ENCODE results near the gene ENPP7. TPM values are rescaled to one million over a fixed set of nuclear protein-coding genes. Genes with fewer than 3 reads are reported as not detected.

Gene ENPP7
- total and polyA plus RNA-seq, 8 donors = 5.0 TPM; not detected in 7

GRCh38 chr17:79700592-79700991 lies 30.2 kb upstream of the ENPP7 start:
- H3K36me3 ChIP-seq = no peaks in the 10 kb centered on the region
- TF ChIP-seq EP300 (IDR thresholded peaks at IDR 0.05) (no peak), POLR2AphosphoS5 (IDR thresholded peaks at IDR 0.05) (no peak), POLR2A (IDR thresholded peaks at IDR 0.05) (no peak)
- TF ChIP-seq, protein P1, sequence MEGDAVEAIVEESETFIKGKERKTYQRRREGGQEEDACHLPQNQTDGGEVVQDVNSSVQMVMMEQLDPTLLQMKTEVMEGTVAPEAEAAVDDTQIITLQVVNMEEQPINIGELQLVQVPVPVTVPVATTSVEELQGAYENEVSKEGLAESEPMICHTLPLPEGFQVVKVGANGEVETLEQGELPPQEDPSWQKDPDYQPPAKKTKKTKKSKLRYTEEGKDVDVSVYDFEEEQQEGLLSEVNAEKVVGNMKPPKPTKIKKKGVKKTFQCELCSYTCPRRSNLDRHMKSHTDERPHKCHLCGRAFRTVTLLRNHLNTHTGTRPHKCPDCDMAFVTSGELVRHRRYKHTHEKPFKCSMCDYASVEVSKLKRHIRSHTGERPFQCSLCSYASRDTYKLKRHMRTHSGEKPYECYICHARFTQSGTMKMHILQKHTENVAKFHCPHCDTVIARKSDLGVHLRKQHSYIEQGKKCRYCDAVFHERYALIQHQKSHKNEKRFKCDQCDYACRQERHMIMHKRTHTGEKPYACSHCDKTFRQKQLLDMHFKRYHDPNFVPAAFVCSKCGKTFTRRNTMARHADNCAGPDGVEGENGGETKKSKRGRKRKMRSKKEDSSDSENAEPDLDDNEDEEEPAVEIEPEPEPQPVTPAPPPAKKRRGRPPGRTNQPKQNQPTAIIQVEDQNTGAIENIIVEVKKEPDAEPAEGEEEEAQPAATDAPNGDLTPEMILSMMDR (IDR thresholded peaks at IDR 0.05) = no peak
- H3K4me1 ChIP-seq = peaks cover 4 to 12% (median 9%) of the 10 kb centered on the region in 4 donors
- H3K27ac ChIP-seq = no peak overlapping the region
- peaks cover 0 to 87% (median 31%) of the 10 kb centered on the region in 3 donors for H3K27me3 ChIP-seq
- 39 to 72% (median 52%) methylated on average over 5 of the region's 5 CpGs for WGBS, 5 donors
- intact Hi-C loops (cut with DNase I; ENCODE audit: low total_unique reads) = no loop called here
- H3K4me3 ChIP-seq = no peak overlapping the region
- no peaks in the 10 kb centered on the region for H3K9me3 ChIP-seq
- no peak for DNase-seq

DNA sequence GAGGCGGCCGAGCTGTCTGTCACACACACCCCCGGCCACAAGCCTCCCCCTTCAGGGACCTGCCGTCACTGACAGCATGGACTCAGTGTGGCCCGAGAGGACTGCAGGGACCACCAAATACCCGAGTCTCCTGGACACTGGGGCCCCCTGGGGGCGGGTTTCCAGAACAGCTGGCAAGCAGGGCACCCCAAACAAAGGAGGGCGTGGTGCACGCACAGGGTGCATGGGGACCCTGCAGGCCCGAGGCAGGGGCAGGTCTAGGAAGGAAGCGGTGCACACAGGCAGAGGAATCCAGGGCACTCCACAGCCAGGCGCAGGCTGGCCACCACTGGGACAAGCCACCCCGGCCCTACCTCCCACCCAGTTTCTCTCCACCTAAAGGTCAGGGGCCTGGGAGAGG lies 28.7 kb upstream of the ENPP7 start:
- Histone ChIP-seq H3K9me3 (no peaks in the 10 kb centered on the region), H3K36me3 (no peaks in the 10 kb centered on the region), H3K4me1 (peaks cover 0 to 3% (median 0%) of the 10 kb centered on the region in 4 donors), H3K27ac (no peak overlapping the region), H3K4me3 (no peak overlapping the region), H3K27me3 (peaks cover 0 to 86% (median 19%) of the 10 kb centered on the region in 3 donors)
- intact Hi-C loops (cut with DNase I; ENCODE audit: low total_unique reads) = no loop called here
- 30 to 44% (median 41%) methylated on average over 6 to 13 of the region's 13 CpGs for WGBS, 5 donors
- TF ChIP-seq POLR2A (IDR thresholded peaks at IDR 0.05) (no peak), EP300 (IDR thresholded peaks at IDR 0.05) (no peak), POLR2AphosphoS5 (IDR thresholded peaks at IDR 0.05) (no peak)
- TF ChIP-seq, protein P1 (IDR thresholded peaks at IDR 0.05) = no peak
- DNase-seq = no peak

DNA sequence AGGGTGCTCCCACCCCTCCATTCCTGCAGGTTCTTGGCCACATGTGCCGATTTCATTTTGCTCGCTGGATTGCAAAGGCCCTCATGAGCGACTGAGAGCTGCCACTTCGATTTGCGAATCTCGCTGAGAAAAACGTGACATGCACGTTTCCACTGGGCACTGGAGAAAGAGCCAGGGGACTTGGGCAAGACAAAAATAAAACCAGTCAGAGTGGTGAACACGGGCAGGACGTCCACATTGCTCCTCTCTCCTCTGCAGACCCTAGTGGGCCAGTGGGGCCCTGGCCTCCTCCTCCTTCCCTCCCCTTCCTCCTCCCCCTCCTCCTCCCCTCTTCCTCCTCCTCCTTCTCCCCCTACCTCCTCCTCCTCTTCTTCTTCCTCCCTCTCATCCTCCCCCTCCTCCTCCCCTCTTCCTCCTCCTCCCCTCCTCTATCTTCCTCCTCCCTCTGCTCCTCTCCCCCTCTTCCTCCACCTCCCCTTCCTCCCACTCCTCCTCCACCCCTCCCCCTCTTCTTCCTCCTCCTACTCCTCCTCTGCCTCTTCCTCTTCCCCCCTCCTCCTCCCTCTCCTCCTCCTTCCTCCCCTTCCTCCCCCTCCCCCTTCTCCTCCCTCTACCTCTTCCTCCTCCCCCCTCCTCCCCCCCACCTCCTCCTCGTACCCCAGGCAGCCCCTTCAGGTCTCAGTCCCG lies 28.1 kb upstream of the ENPP7 start:
- WGBS, 5 donors = 46 to 56% (median 50%) methylated on average over 10 to 12 of the region's 12 CpGs
- Histone ChIP-seq H3K27me3 (peaks cover 0 to 86% (median 15%) of the 10 kb centered on the region in 3 donors), H3K4me3 (no peak overlapping the region), H3K4me1 (peaks cover 0 to 6% (median 0%) of the 10 kb centered on the region in 4 donors), H3K27ac (no peak overlapping the region), H3K9me3 (no peaks in the 10 kb centered on the region), H3K36me3 (no peaks in the 10 kb centered on the region)
- TF ChIP-seq, protein P1 (IDR thresholded peaks at IDR 0.05) = no peak
- TF ChIP-seq POLR2A (IDR thresholded peaks at IDR 0.05) (no peak), EP300 (IDR thresholded peaks at IDR 0.05) (no peak), POLR2AphosphoS5 (IDR thresholded peaks at IDR 0.05) (no peak)
- intact Hi-C loops (cut with DNase I; ENCODE audit: low total_unique reads) = no loop called here
- no peak for DNase-seq

- intact Hi-C loops (cut with DNase I; ENCODE audit: low total_unique reads) = no loop called here
- H3K27ac ChIP-seq = no peak overlapping the region
These were observed 26.1 kb upstream of the ENPP7 start for GRCh38 chr17:79704691-79705090.

More at GRCh38 chr17:79704691-79705090, 26.1 kb upstream of the ENPP7 start:
- H3K36me3 ChIP-seq = no peaks in the 10 kb centered on the region
- H3K9me3 ChIP-seq = no peaks in the 10 kb centered on the region
- TF ChIP-seq POLR2AphosphoS5 (IDR thresholded peaks at IDR 0.05) (no peak), EP300 (IDR thresholded peaks at IDR 0.05) (no peak), POLR2A (IDR thresholded peaks at IDR 0.05) (no peak)
- TF ChIP-seq, protein P1 (IDR thresholded peaks at IDR 0.05) = no peak
- H3K4me1 ChIP-seq = peaks cover 0 to 11% (median 6%) of the 10 kb centered on the region in 4 donors
- H3K4me3 ChIP-seq = no peak overlapping the region
- peaks cover 0 to 77% (median 13%) of the 10 kb centered on the region in 3 donors for H3K27me3 ChIP-seq
- 76 to 84% (median 79%) methylated on average over 9 of the region's 9 CpGs for WGBS, 5 donors
- no peak for DNase-seq

Measured in stomach (tissue), 9 donors.